A673 (cell line): Measurements from ENCODE around the gene VSTM4. TPM values are rescaled to one million over a fixed set of nuclear protein-coding genes. Genes with fewer than 3 reads are reported as not detected.

ENCODE experiments used
- BruUV-seq: library from RNA; stranded (reverse); fragments of 400-500 nt; replicated peaks from 2 replicates; lab custom pipeline; 2021; lab: Mats Ljungman, UMichigan
- CTCF ChIA-PET: fragments of 300-600 bp; sonication (Branson Sonifier 250); formaldehyde crosslinking; loops from one replicate; lab custom pipeline; 2022; ENCODE audit warnings: antibody characterized with exemption; lab: Charles Lee
- POLR2A ChIA-PET: fragments of 300-600 bp; sonication (Branson Sonifier 250); formaldehyde crosslinking; loops from one replicate; lab custom pipeline; 2022; ENCODE audit warnings: antibody characterized with exemption; ENCODE audit not compliant: low non-redundant PET; lab: Charles Lee
- DNase-seq: peaks from one replicate; pipeline ENCODE4 v3.0.0-alpha.2; 2015; ENCODE audit warnings: low spot score
- H3K27ac ChIP-seq: fragments of 200-600 bp; sonication (generic); 2 replicates; pipeline ENCODE4 v1.5.1; 2016; ENCODE audit warnings: mixed run types, low read depth, mild to moderate bottlenecking, mixed read lengths, antibody characterized with exemption, low read length; ENCODE audit not compliant: poor library complexity, severe bottlenecking
- H3K27me3 ChIP-seq: fragments of 200-600 bp; sonication (generic); replicated peaks from 2 replicates; pipeline ENCODE4 v1.6.1; 2017; ENCODE audit warnings: mixed run types, low read depth, mild to moderate bottlenecking, mixed read lengths, antibody characterized with exemption, low read length; ENCODE audit not compliant: insufficient read depth, poor library complexity
- H3K36me3 ChIP-seq: fragments of 200-600 bp; sonication (generic); 2 replicates; pipeline ENCODE4 v1.6.1; 2016; ENCODE audit warnings: mixed run types, mild to moderate bottlenecking, mixed read lengths, antibody characterized with exemption, low read length; ENCODE audit not compliant: insufficient read depth, poor library complexity, severe bottlenecking
- H3K4me1 ChIP-seq: fragments of 200-600 bp; sonication (generic); 2 replicates; pipeline ENCODE4 v1.6.1; 2017; ENCODE audit warnings: mixed run types, mild to moderate bottlenecking, mixed read lengths, antibody characterized with exemption, low read length; ENCODE audit not compliant: insufficient read depth, poor library complexity, severe bottlenecking
- H3K4me3 ChIP-seq: fragments of 200-600 bp; sonication (generic); 2 replicates; pipeline ENCODE4 v1.5.1; 2016; ENCODE audit warnings: low read depth, mixed run types, mild to moderate bottlenecking, mixed read lengths, low read length; ENCODE audit not compliant: poor library complexity, severe bottlenecking
- H3K9me3 ChIP-seq: fragments of 200-600 bp; sonication (generic); 2 replicates; pipeline ENCODE4 v1.6.1; 2016; ENCODE audit warnings: mixed run types, low read depth, mild to moderate bottlenecking, mixed read lengths, antibody characterized with exemption, low read length; ENCODE audit not compliant: poor library complexity, severe bottlenecking
- CTCF ChIP-seq: fragments of 300-800, 200-600 bp; sonication (generic); conservative IDR thresholded peaks from 2 replicates; pipeline ENCODE4 v1.5.1; 2017; ENCODE audit warnings: low read depth, mild to moderate bottlenecking, antibody characterized with exemption, low read length, moderate library complexity, mixed read lengths
- EZH2 ChIP-seq: fragments of 200-600 bp; sonication (generic); IDR thresholded peaks from 2 replicates; pipeline ENCODE4 v1.6.1; 2017; ENCODE audit warnings: borderline replicate concordance, low read depth, mild to moderate bottlenecking, mixed read lengths, antibody characterized with exemption, low read length; ENCODE audit not compliant: poor library complexity, severe bottlenecking
- intact Hi-C: fragments of 100-400 bp; cut with micrococcal nuclease; formaldehyde crosslinking; loops from one replicate; pipeline ENCODE4 v1.10.0; 2022; ENCODE audit not compliant: unreplicated experiment
- total RNA-seq: library from RNA; stranded (reverse); gene quantifications from 2 replicates; pipeline ENCODE4 v1.2.3, GENCODE V29; 2021

Gene VSTM4
- total RNA-seq, 1 experiment from 2014 or later, result 0.11 TPM

GRCh38 chr10:48983648-48984351 lies 131.5 kb downstream of the VSTM4 start:
- BruUV-seq, result no TSS peak
- intact Hi-C loops, result loop anchor here (5.0 to 10.0 kb wide), 2 partner anchors 181 to 534 kb away; no protein-coding TSS in a partner anchor

DNA sequence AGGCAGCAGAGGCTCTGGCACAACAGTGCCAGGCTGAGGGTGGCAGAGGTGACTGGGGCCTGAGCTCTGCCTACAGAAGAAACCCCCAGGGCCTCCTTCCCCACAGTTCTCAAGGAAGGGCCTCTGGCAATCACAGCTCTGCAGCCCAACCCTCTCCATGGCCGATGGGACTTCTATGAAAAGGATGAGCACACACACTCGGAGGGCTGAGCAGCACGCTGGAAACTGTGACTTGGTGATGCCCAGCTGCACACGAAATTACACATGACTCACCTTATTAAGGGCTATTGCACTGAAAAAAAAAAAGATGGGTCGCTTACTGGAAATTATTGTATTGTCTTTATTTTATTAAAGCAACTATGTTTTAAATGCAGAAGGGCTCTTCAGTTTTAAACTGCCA lies 132.7 kb downstream of the VSTM4 start:
- CTCF ChIA-PET, result no interaction called here
- Histone ChIP-seq H3K27ac (no peak overlapping the region), H3K9me3 (no peaks in the 10 kb centered on the region), H3K36me3 (no peaks in the 10 kb centered on the region), H3K27me3 (peaks cover 5% of the 10 kb centered on the region), H3K4me1 (no peaks in the 10 kb centered on the region), H3K4me3 (no peak overlapping the region)
- no TSS peak for BruUV-seq
- POLR2A ChIA-PET, result interaction anchor here (0.6 kb wide), 1 partner anchor 612 kb away, joined by 3 read pairs; no protein-coding TSS in a partner anchor
- intact Hi-C loops, result loop anchor here (5.0 to 10.0 kb wide), 2 partner anchors 182 to 535 kb away; no protein-coding TSS in a partner anchor
- TF ChIP-seq CTCF, result no peak
- TF ChIP-seq EZH2, result no peak
- no peak for DNase-seq

More at GRCh38 chr10:48983648-48984351, 131.5 kb downstream of the VSTM4 start:
- Histone ChIP-seq H3K4me1 (no peaks in the 10 kb centered on the region), H3K4me3 (no peak overlapping the region), H3K36me3 (no peaks in the 10 kb centered on the region), H3K27me3 (peaks cover 5% of the 10 kb centered on the region), H3K9me3 (no peaks in the 10 kb centered on the region), H3K27ac (no peak overlapping the region)
- TF ChIP-seq CTCF, result no peak
- no peak for TF ChIP-seq EZH2
- DNase-seq, result no peak
- CTCF ChIA-PET, result no interaction called here
- POLR2A ChIA-PET, result no interaction called here

- intact Hi-C loops, result loop anchor here (5.0 to 10.0 kb wide), 2 partner anchors 183 to 536 kb away; no protein-coding TSS in a partner anchor
- H3K27me3 ChIP-seq, result peaks cover 5% of the 10 kb centered on the region
- H3K36me3 ChIP-seq, result no peaks in the 10 kb centered on the region
- TF ChIP-seq EZH2 (no peak), CTCF (peak; percentile 75)
- H3K4me3 ChIP-seq, result no peak overlapping the region
- H3K4me1 ChIP-seq, result no peaks in the 10 kb centered on the region
- BruUV-seq, result no TSS peak
- H3K9me3 ChIP-seq, result no peaks in the 10 kb centered on the region
- H3K27ac ChIP-seq, result no peak overlapping the region
- DNase-seq, result peak; percentile 15
- CTCF ChIA-PET, result no interaction called here
- POLR2A ChIA-PET, result no interaction called here
These were observed 133.9 kb downstream of the VSTM4 start for GRCh38 chr10:48981310-48981907.
